Neural progenitor cell (in vitro differentiated cells): ENCODE data around the gene AREG. TPM values are rescaled to one million over a fixed set of nuclear protein-coding genes. Genes with fewer than 3 reads are reported as not detected.

Experiments used
- DNase-seq: peaks from one replicate; pipeline ENCODE4 v3.0.0-alpha.2; 2016; ENCODE audit warnings: low spot score
- H2AFZ ChIP-seq: fragments of 200-600 bp; sonication (generic); replicated peaks from 2 replicates; pipeline ENCODE4 v1.6.1; 2016; ENCODE audit warnings: antibody characterized with exemption
- H3F3A ChIP-seq: fragments of 200-600 bp; sonication (generic); 2 replicates; pipeline ENCODE4 v1.6.1; 2016; ENCODE audit warnings: antibody characterized with exemption, low read depth
- H3K27ac ChIP-seq: fragments of 200-600 bp; sonication (generic); 2 replicates; pipeline ENCODE4 v1.5.1; 2016; ENCODE audit warnings: mild to moderate bottlenecking
- H3K27me3 ChIP-seq: fragments of 200-600 bp; sonication (generic); 2 replicates; pipeline ENCODE4 v1.6.1; 2016; ENCODE audit warnings: mild to moderate bottlenecking, moderate library complexity
- H3K36me3 ChIP-seq: fragments of 200-600 bp; sonication (generic); 2 replicates; pipeline ENCODE4 v1.5.1; 2016
- H3K4me1 ChIP-seq: fragments of 200-600 bp; sonication (generic); 2 replicates; pipeline ENCODE4 v1.6.1; 2016; ENCODE audit warnings: mixed run types
- H3K4me2 ChIP-seq: fragments of 200-600 bp; sonication (generic); 2 replicates; pipeline ENCODE4 v1.6.1; 2016
- H3K4me3 ChIP-seq: fragments of 200-600 bp; sonication (generic); 2 replicates; pipeline ENCODE4 v1.5.1; 2016
- H3K79me2 ChIP-seq: fragments of 200-600 bp; sonication (generic); 2 replicates; pipeline ENCODE4 v1.6.1; 2016; ENCODE audit warnings: low read depth
- H3K9ac ChIP-seq: fragments of 200-600 bp; sonication (generic); 2 replicates; pipeline ENCODE4 v1.6.1; 2016
- H3K9me3 ChIP-seq: fragments of 200-600 bp; sonication (generic); 2 replicates; pipeline ENCODE4 v1.5.1; 2016; ENCODE audit warnings: low read depth
- H4K20me1 ChIP-seq: fragments of 200-600 bp; sonication (generic); 2 replicates; pipeline ENCODE4 v1.6.1; 2016; ENCODE audit warnings: low read depth
- H3K27ac Mint-ChIP-seq: 3 replicates; pipeline ENCODE4 v1.8.0; 2021; ENCODE audit warnings: mixed read lengths
- H3K27me3 Mint-ChIP-seq: 2 replicates; pipeline ENCODE4 v1.8.0; 2022; ENCODE audit warnings: low read depth, mild to moderate bottlenecking, inconsistent platforms, moderate library complexity, mixed read lengths; ENCODE audit not compliant: insufficient read depth
- H3K36me3 Mint-ChIP-seq: 3 replicates; pipeline ENCODE4 v1.8.0; 2021; ENCODE audit warnings: mixed read lengths
- H3K4me1 Mint-ChIP-seq: 3 replicates; pipeline ENCODE4 v1.8.0; 2021; ENCODE audit warnings: mixed read lengths
- H3K4me3 Mint-ChIP-seq: 3 replicates; pipeline ENCODE4 v1.8.0; 2021; ENCODE audit warnings: mild to moderate bottlenecking, moderate library complexity, mixed read lengths
- H3K9me3 Mint-ChIP-seq: 3 replicates; pipeline ENCODE4 v1.8.0; 2020; ENCODE audit warnings: mixed read lengths
- CTCF ChIP-seq: fragments of 200-600 bp; sonication (generic); IDR thresholded peaks from 2 replicates; pipeline ENCODE4 v1.5.1; 2017; ENCODE audit warnings: antibody characterized with exemption, mild to moderate bottlenecking
- EZH2 ChIP-seq: fragments of 200-600 bp; sonication (generic); IDR thresholded peaks from 2 replicates; pipeline ENCODE4 v1.6.1; 2017; ENCODE audit warnings: antibody characterized with exemption, mild to moderate bottlenecking, moderate library complexity
- EZH2phosphoT487 ChIP-seq: fragments of 200-600 bp; sonication (generic); IDR thresholded peaks from 2 replicates; pipeline ENCODE4 v1.6.1; 2017; ENCODE audit warnings: antibody characterized with exemption
- total RNA-seq: library from RNA; depleted of rRNA; stranded (reverse); fragments of >200 nt; gene quantifications from 2 replicates; pipeline ENCODE4 v1.2.3, GENCODE V29; 2015; ENCODE audit warnings: low replicate concordance

AREG gene
- total RNA-seq, 1 donor from 2014 or later, result not detected

DNA sequence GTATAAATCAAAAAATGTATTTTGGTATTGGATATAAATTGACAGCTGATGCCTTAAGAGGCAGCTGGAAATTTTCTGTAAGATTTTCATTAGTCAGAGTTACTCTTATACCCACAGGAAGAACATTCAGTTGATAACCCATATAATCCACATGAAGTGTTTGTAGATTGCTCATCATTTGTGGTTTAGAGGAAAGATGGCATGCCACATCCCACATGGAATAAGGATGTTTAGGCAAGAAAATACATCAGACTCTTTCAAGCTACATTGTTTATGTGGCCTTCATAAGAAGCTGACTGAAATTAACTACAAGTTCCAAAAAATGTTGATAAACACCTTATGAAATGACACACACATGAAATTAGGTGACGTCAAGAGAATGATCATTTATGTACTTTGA is 56.6 kb downstream of the AREG start:
- Histone ChIP-seq H3K9me3 (no peaks in the 10 kb centered on the region), H3K9ac (no peak overlapping the region), H3K79me2 (no peaks in the 10 kb centered on the region), H3K4me2 (no peak overlapping the region), H3K36me3 (no peaks in the 10 kb centered on the region), H3K4me3 (no peak overlapping the region), H3K27me3 (no peaks in the 10 kb centered on the region), H3K27ac (no peak overlapping the region), H4K20me1 (no peaks in the 10 kb centered on the region), H3F3A (no peaks in the 10 kb centered on the region), H2AFZ (no peak overlapping the region), H3K4me1 (no peaks in the 10 kb centered on the region)
- no peak overlapping the region for H3K4me3 Mint-ChIP-seq
- no peaks in the 10 kb centered on the region for H3K9me3 Mint-ChIP-seq
- no peaks in the 10 kb centered on the region for H3K4me1 Mint-ChIP-seq
- DNase-seq, result no peak
- no peaks in the 10 kb centered on the region for H3K27me3 Mint-ChIP-seq
- no peak for TF ChIP-seq EZH2phosphoT487
- TF ChIP-seq CTCF, result no peak
- no peak for TF ChIP-seq EZH2
- no peaks in the 10 kb centered on the region for H3K36me3 Mint-ChIP-seq
- no peak overlapping the region for H3K27ac Mint-ChIP-seq

DNA sequence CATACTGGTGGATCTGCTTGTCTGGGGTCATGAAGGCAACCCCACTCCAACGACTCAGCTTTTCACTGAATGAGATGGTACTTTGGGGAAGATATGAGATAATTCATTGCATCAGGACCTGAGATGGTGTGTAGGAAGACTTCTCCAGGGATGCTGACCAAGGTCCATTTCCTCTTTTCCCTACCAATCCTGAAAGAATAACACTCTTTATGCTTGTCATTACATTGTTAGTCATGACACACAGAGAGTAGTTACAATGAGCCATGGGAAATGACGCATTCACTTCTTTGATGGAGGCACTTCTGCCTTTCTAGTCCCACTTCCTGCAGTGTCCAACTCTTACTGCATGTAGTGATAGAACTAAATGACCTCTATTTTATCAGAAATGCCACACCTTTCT is 58.6 kb downstream of the AREG start:
- H3K36me3 ChIP-seq, result no peaks in the 10 kb centered on the region
- H3F3A ChIP-seq, result no peaks in the 10 kb centered on the region
- no peaks in the 10 kb centered on the region for H3K27me3 Mint-ChIP-seq
- no peak overlapping the region for H3K4me3 ChIP-seq
- no peak overlapping the region for H3K27ac ChIP-seq
- H3K27ac Mint-ChIP-seq, result no peak overlapping the region
- TF ChIP-seq CTCF, result no peak
- no peak for TF ChIP-seq EZH2phosphoT487
- H3K9ac ChIP-seq, result no peak overlapping the region
- no peaks in the 10 kb centered on the region for H3K4me1 Mint-ChIP-seq
- H3K4me3 Mint-ChIP-seq, result no peak overlapping the region
- H3K36me3 Mint-ChIP-seq, result no peaks in the 10 kb centered on the region
- no peaks in the 10 kb centered on the region for H3K79me2 ChIP-seq
- no peak overlapping the region for H3K4me2 ChIP-seq
- no peaks in the 10 kb centered on the region for H3K4me1 ChIP-seq
- no peak overlapping the region for H2AFZ ChIP-seq
- H3K9me3 ChIP-seq, result no peaks in the 10 kb centered on the region
- H3K9me3 Mint-ChIP-seq, result no peaks in the 10 kb centered on the region
- no peaks in the 10 kb centered on the region for H4K20me1 ChIP-seq
- no peak for DNase-seq
- no peaks in the 10 kb centered on the region for H3K27me3 ChIP-seq

DNA sequence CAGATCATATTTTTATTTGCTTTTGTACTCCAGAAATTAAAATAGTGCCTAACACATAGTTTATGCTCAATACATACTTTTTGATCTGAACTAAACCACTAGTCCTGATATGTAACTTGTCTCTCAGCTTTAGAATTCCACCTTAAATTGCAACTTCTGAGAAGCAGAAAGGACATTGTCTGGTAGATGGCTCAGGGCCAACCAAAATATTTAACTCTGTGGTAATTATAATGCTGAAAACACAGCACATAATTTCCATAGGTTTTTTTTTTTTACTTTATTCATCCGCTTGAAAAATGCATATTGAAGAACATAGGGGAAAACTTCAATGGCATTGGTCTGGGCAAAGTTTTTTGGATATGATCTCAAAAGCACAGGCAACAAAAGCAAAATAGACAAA is 59.3 kb downstream of the AREG start:
- Histone ChIP-seq H4K20me1 (no peaks in the 10 kb centered on the region), H3K9me3 (no peaks in the 10 kb centered on the region), H3K27me3 (no peaks in the 10 kb centered on the region), H3K36me3 (no peaks in the 10 kb centered on the region), H3K9ac (no peak overlapping the region), H2AFZ (no peak overlapping the region), H3K4me1 (peaks cover 4% of the 10 kb centered on the region), H3K4me3 (no peak overlapping the region), H3K79me2 (no peaks in the 10 kb centered on the region), H3F3A (no peaks in the 10 kb centered on the region), H3K27ac (no peak overlapping the region), H3K4me2 (no peak overlapping the region)
- H3K27ac Mint-ChIP-seq, result no peak overlapping the region
- H3K27me3 Mint-ChIP-seq, result no peaks in the 10 kb centered on the region
- H3K4me1 Mint-ChIP-seq, result no peaks in the 10 kb centered on the region
- no peak overlapping the region for H3K4me3 Mint-ChIP-seq
- no peaks in the 10 kb centered on the region for H3K9me3 Mint-ChIP-seq
- no peak for TF ChIP-seq EZH2phosphoT487
- no peak for TF ChIP-seq CTCF
- TF ChIP-seq EZH2, result no peak
- H3K36me3 Mint-ChIP-seq, result no peaks in the 10 kb centered on the region
- DNase-seq, result no peak

Other genes starting within 250 kb of the AREG start
- gene EPGN, start 136.7 kb upstream of the AREG start, total RNA-seq, result not detected in 2 replicates
- not detected in 2 replicates for gene EREG, start 80.0 kb upstream of the AREG start, total RNA-seq